Adrenal gland (tissue), 12 donors: ENCODE data around the gene OTUB1. TPM values are rescaled to one million over a fixed set of nuclear protein-coding genes. Genes with fewer than 3 reads are reported as not detected.

Experiments
- DNase-seq, 7 donors: peaks; one replicate each; pipeline ENCODE4 v3.0.0-alpha.2; 2019 to 2020
- H3K27ac ChIP-seq, 5 donors: fragments of 200-600 bp; sonication (generic) in 4 of 5; 1 replicate in 3 of 5; 2 replicates in 2 of 5; pipeline versions ENCODE4 v1.5.1 to v1.8.0; 2016 to 2020; ENCODE audit warnings: mild to moderate bottlenecking in 1 of 5
- H3K27me3 ChIP-seq: fragments of 200-600 bp; 2 replicates; pipeline ENCODE4 v1.8.0; 2021
- H3K36me3 ChIP-seq, 2 donors: fragments of 200-600 bp; replicated peaks in 1 of 2; 1 replicate in 1 of 2; 2 replicates in 1 of 2; pipeline versions ENCODE4 v1.5.1 to v1.8.0; 2018 to 2022
- H3K4me1 ChIP-seq, 2 donors: fragments of 200-600 bp; replicated peaks in 1 of 2; 1 replicate in 1 of 2; 2 replicates in 1 of 2; pipeline versions ENCODE4 v1.5.1 to v1.8.0; 2018 to 2021
- H3K4me3 ChIP-seq, 4 donors: fragments of 200-600 bp; sonication (generic) in 3 of 4; one replicate each; pipeline ENCODE4 v1.5.1; 2016 to 2018
- H3K9me3 ChIP-seq, 3 donors: fragments of 200-600 bp; sonication (generic) in 1 of 3; replicated peaks in 1 of 3; 1 replicate in 2 of 3; 2 replicates in 1 of 3; pipeline versions ENCODE4 v1.5.1 to v1.8.0; 2016 to 2021
- CTCF ChIP-seq, 6 experiments: fragments of 450-650 bp in 4 of 6; fragments of 200-600 bp in 2 of 6; sonication (generic) in 1 of 6; IDR thresholded peaks; 1 replicate in 5 of 6; 2 replicates in 1 of 6; pipeline versions ENCODE4 v1.5.1 to v1.8.0; 2016 to 2021; ENCODE audit warnings: antibody characterized with exemption in 6 of 6, mild to moderate bottlenecking in 2 of 6, moderate library complexity in 1 of 6
- POLR2A ChIP-seq, 2 donors: fragments of 450-650 bp; IDR thresholded peaks; one replicate each; pipeline ENCODE4 v1.6.1; 2017; ENCODE audit warnings: antibody characterized with exemption in 2 of 2, mild to moderate bottlenecking in 2 of 2, moderate library complexity in 1 of 2
- WGBS, 4 donors: extraction: QIAGEN DNeasy Blood & Tissue Kit in 2 of 4; methylation state at CpG; one replicate each; pipeline versions ENCODE4 v1.1.5 to v1.1.7; 2013 to 2017; 5-methylcytosine and 5-hydroxymethylcytosine counted together
- intact Hi-C, 2 donors: fragments of 100-400 bp; cut with DNase I; formaldehyde crosslinking; loops; one replicate each; pipeline versions ENCODE4 v1.14.1 to v1.15.0; 2022 to 2023
- polyA plus RNA-seq, 3 donors: library from polyadenylated mRNA; stranded (reverse); fragments of 200-250 nt in 2 of 3; fragments of 350-450 nt in 1 of 3; fragmentation: Illumina TruSeq in 1 of 3; extraction: RNeasy Lipid Tissue Mini Kit (QIAGEN cat#74804) in 1 of 3; gene quantifications; one replicate each; pipeline ENCODE4 v1.2.3, GENCODE V29; 2013 to 2014
- total RNA-seq, 9 donors: library from RNA; depleted of rRNA in 4 of 9; stranded (reverse); fragments of >200 nt in 4 of 9; fragments of 120-200 nt in 1 of 9; fragmentation: NEBNext Ultra II Directional in 1 of 9; extraction: Animal tissue kit (Norgen Biotek cat#: 25700) in 1 of 9; gene quantifications; one replicate each; pipeline versions ENCODE4 v1.1.0 to v1.2.4, GENCODE V29; 2013 to 2023
- donor health status: healthy with polysubstance abuse.
- donor health status: Bipolar disorder and iron deficiency.
- donor health status: DM: yes; HTN: yes; CAD: no.
- donor health status: DM: no; HTN: no; CAD: no.
- donor health status: DM: no; HTN: no; CAD: no.
- donor health status: DM: yes; HTN: yes; CAD: no.

The OTUB1 gene
- total and polyA plus RNA-seq, 12 donors: 41.4 to 93.7 (median 66.6) TPM

DNA sequence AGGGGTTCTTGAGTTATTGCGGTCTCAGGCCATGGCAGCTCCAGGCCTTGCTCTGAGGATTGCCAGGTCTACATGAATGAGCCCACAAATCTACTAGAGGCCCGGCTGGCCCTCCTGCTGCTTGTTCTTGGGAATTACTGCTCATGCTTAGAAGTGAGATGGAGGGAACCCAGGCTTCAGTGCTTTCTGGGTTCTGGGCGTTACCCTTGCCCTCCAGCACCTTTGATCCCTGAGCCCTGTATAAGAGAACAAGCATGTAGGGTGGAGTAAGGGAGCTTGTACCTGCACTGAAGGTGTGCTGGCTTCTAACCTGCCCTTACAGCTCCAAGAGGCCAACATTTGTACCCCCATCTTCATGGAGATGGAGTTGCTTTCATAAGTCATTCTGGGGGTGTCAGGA is 43.4 kb upstream of the OTUB1 start:
- intact Hi-C loops: loop anchor here in 1 of 2 donors (10.0 kb wide), 1 partner anchor 178 kb away; the partner anchor contains the start of gene ZFTA
- TF ChIP-seq CTCF (IDR thresholded peaks at IDR 0.05) (no peak), POLR2A (IDR thresholded peaks at IDR 0.05) (no peak)
- Histone ChIP-seq H3K27me3 (no peaks in the 10 kb centered on the region), H3K4me3 (no peak overlapping the region), H3K4me1 (peaks cover 20 to 43% of the 10 kb centered on the region in 2 donors), H3K9me3 (no peaks in the 10 kb centered on the region), H3K27ac (no peak overlapping the region), H3K36me3 (peaks cover 0 to 19% of the 10 kb centered on the region in 2 donors)
- WGBS, 4 donors: 87 to 100% (median 91%) methylated on average over 3 of the region's 3 CpGs
- DNase-seq: no peak

GRCh38 chr11:63944987-63945386 is 41.3 kb upstream of the OTUB1 start:
- peaks cover 15 to 29% of the 10 kb centered on the region in 2 donors for H3K4me1 ChIP-seq
- peak; percentile 72 to 95 (median 93) for DNase-seq
- H3K36me3 ChIP-seq: peaks cover 0 to 24% of the 10 kb centered on the region in 2 donors
- H3K9me3 ChIP-seq: no peaks in the 10 kb centered on the region
- H3K27ac ChIP-seq: peak overlapping the region; percentile 28 to 79 (median 74)
- 23 to 36% (median 29%) methylated on average over 7 to 8 of the region's 8 CpGs for WGBS, 4 donors
- H3K27me3 ChIP-seq: no peaks in the 10 kb centered on the region
- TF ChIP-seq POLR2A (IDR thresholded peaks at IDR 0.05) (peak in 1 of 2 donors; percentile 80), CTCF (IDR thresholded peaks at IDR 0.05) (no peak)
- intact Hi-C loops: loop anchor here (2.0 to 10.0 kb wide), 2 partner anchors 108 to 180 kb away; partner anchors contain the start of gene ZFTA (in 1 of the 2)
- H3K4me3 ChIP-seq: no peak overlapping the region

GRCh38 chr11:63945477-63946163 is 40.6 kb upstream of the OTUB1 start:
- H3K27me3 ChIP-seq: no peaks in the 10 kb centered on the region
- peak overlapping the region in 1 of 4 donors; percentile 8 for H3K4me3 ChIP-seq
- no peaks in the 10 kb centered on the region for H3K9me3 ChIP-seq
- peak overlapping the region; percentile 28 to 79 (median 74) for H3K27ac ChIP-seq
- intact Hi-C loops: loop anchor here (2.0 to 10.0 kb wide), 2 partner anchors 109 to 181 kb away; partner anchors contain the start of gene ZFTA (in 1 of the 2)
- peaks cover 15 to 23% of the 10 kb centered on the region in 2 donors for H3K4me1 ChIP-seq
- no peak for TF ChIP-seq POLR2A (IDR thresholded peaks at IDR 0.05)
- TF ChIP-seq CTCF (IDR thresholded peaks at IDR 0.05): peak; percentile 70 to 94 (median 86)
- WGBS, 4 donors: 27 to 37% (median 33%) methylated on average over 7 to 14 of the region's 14 CpGs
- peaks cover 0 to 24% of the 10 kb centered on the region in 2 donors for H3K36me3 ChIP-seq
- peak; percentile 77 to 92 (median 88) for DNase-seq

- Histone ChIP-seq H3K4me3 (no peak overlapping the region), H3K36me3 (peaks cover 0 to 52% of the 10 kb centered on the region in 2 donors), H3K9me3 (no peaks in the 10 kb centered on the region), H3K27ac (no peak overlapping the region), H3K4me1 (no peaks in the 10 kb centered on the region), H3K27me3 (no peaks in the 10 kb centered on the region)
- no peak for DNase-seq
- intact Hi-C loops: no loop called here
- TF ChIP-seq CTCF (IDR thresholded peaks at IDR 0.05): no peak
- TF ChIP-seq POLR2A (IDR thresholded peaks at IDR 0.05): no peak
- 83 to 87% (median 84%) methylated on average over 20 of the region's 20 CpGs for WGBS, 4 donors
Measured at GRCh38 chr11:63951779-63952536, 34.3 kb upstream of the OTUB1 start.
